GM23338 (cell line): Measurements from ENCODE around the gene MORC2. TPM values are rescaled to one million over a fixed set of nuclear protein-coding genes. Genes with fewer than 3 reads are reported as not detected.

Source experiments
- ATAC-seq: fragments of 200-7000 bp; cut with Tn5 transposase; 3 replicates; pipeline ENCODE4 v1.9.1; 2020
- DNase-seq: peaks from one replicate; pipeline ENCODE4 v3.0.0-alpha.2; 2015; ENCODE audit warnings: low spot score
- H2AFZ ChIP-seq: fragments of 200-600 bp; sonication (generic); 2 replicates; pipeline ENCODE4 v1.8.0; 2016; ENCODE audit warnings: antibody characterized with exemption, mild to moderate bottlenecking, moderate library complexity
- H3F3A ChIP-seq: fragments of 200-600 bp; sonication (generic); replicated peaks from 2 replicates; pipeline ENCODE4 v1.8.0; 2017; ENCODE audit warnings: antibody characterized with exemption, mixed run types, low read depth
- H3K27ac ChIP-seq: fragments of 200-600 bp; sonication (generic); 2 replicates; pipeline ENCODE4 v1.6.1; 2016; ENCODE audit warnings: low read depth
- H3K27me3 ChIP-seq: fragments of 200-600 bp; sonication (generic); 2 replicates; pipeline ENCODE4 v1.8.0; 2016; ENCODE audit warnings: mild to moderate bottlenecking, mixed run types, moderate library complexity; ENCODE audit not compliant: insufficient read depth
- H3K36me3 ChIP-seq: fragments of 200-600 bp; sonication (generic); 2 replicates; pipeline ENCODE4 v1.8.0; 2016; ENCODE audit warnings: mild to moderate bottlenecking; ENCODE audit not compliant: insufficient read depth
- H3K4me1 ChIP-seq: fragments of 200-600 bp; sonication (generic); 2 replicates; pipeline ENCODE4 v1.8.0; 2016; ENCODE audit warnings: mild to moderate bottlenecking, moderate library complexity; ENCODE audit not compliant: insufficient read depth
- H3K4me2 ChIP-seq: fragments of 200-600 bp; sonication (generic); 2 replicates; pipeline ENCODE4 v1.7.1; 2017; ENCODE audit warnings: mixed run types
- H3K4me3 ChIP-seq: fragments of 200-600 bp; sonication (generic); 2 replicates; pipeline ENCODE4 v1.6.1; 2016; ENCODE audit warnings: mixed run types
- H3K79me2 ChIP-seq: fragments of 200-600 bp; sonication (generic); replicated peaks from 2 replicates; pipeline ENCODE4 v1.8.0; 2017; ENCODE audit warnings: mild to moderate bottlenecking; ENCODE audit not compliant: insufficient read depth
- H3K9me2 ChIP-seq: fragments of 200-600 bp; sonication (generic); 2 replicates; pipeline ENCODE4 v1.8.0; 2017; ENCODE audit not compliant: insufficient read depth
- H4K20me1 ChIP-seq: fragments of 200-600 bp; sonication (generic); replicated peaks from 2 replicates; pipeline ENCODE4 v1.8.0; 2017; ENCODE audit warnings: mild to moderate bottlenecking; ENCODE audit not compliant: insufficient read depth
- H3K27ac Mint-ChIP-seq: 2 replicates; pipeline ENCODE4 v1.8.0; 2020; ENCODE audit warnings: inconsistent platforms, mild to moderate bottlenecking, moderate library complexity, mixed read lengths
- H3K27me3 Mint-ChIP-seq: 3 replicates; pipeline ENCODE4 v1.8.0; 2022; ENCODE audit warnings: low read depth, mild to moderate bottlenecking, moderate library complexity, mixed read lengths, inconsistent platforms; ENCODE audit not compliant: insufficient read depth, poor library complexity
- H3K36me3 Mint-ChIP-seq: 3 replicates; pipeline ENCODE4 v1.8.0; 2021; ENCODE audit warnings: low read depth, mild to moderate bottlenecking, inconsistent platforms, moderate library complexity, mixed read lengths
- H3K4me1 Mint-ChIP-seq: 3 replicates; pipeline ENCODE4 v1.8.0; 2020; ENCODE audit warnings: mild to moderate bottlenecking, inconsistent platforms, mixed read lengths
- H3K4me3 Mint-ChIP-seq: 3 replicates; pipeline ENCODE4 v1.8.0; 2021; ENCODE audit warnings: moderate library complexity, mild to moderate bottlenecking, inconsistent platforms, mixed read lengths
- H3K9me3 Mint-ChIP-seq: 3 replicates; pipeline ENCODE4 v1.8.0; 2020; ENCODE audit warnings: moderate library complexity, mild to moderate bottlenecking, inconsistent platforms, mixed read lengths
- CREB1 ChIP-seq: fragments of 250-450 bp; sonication (Bioruptor Pico); IDR thresholded peaks from 2 replicates; pipeline ENCODE4 v1.5.0; 2020; ENCODE audit warnings: low read depth, mild to moderate bottlenecking, moderate library complexity
- EZH2 ChIP-seq: fragments of 200-600 bp; sonication (generic); IDR thresholded peaks from one replicate; pipeline ENCODE4 v1.8.0; 2017; ENCODE audit warnings: antibody characterized with exemption, mild to moderate bottlenecking, low read depth; ENCODE audit not compliant: unreplicated experiment
- EZH2phosphoT487 ChIP-seq: fragments of 200-600 bp; sonication (generic); IDR thresholded peaks from one replicate; pipeline ENCODE4 v1.8.1; 2018; ENCODE audit warnings: antibody characterized with exemption; ENCODE audit not compliant: unreplicated experiment
- JUNB ChIP-seq: IDR thresholded peaks from one replicate; pipeline ENCODE4 v1.6.1; 2016; ENCODE audit warnings: antibody characterized with exemption; ENCODE audit not compliant: unreplicated experiment
- NANOG ChIP-seq: IDR thresholded peaks from 2 replicates; pipeline ENCODE4 v1.6.1; 2016; ENCODE audit warnings: antibody characterized with exemption, borderline replicate concordance
- POLR2AphosphoS5 ChIP-seq: IDR thresholded peaks from 2 replicates; pipeline ENCODE4 v1.6.1; 2016; ENCODE audit warnings: antibody characterized with exemption, low read depth
- STAT1 ChIP-seq: IDR thresholded peaks from one replicate; pipeline ENCODE4 v1.6.1; 2016; ENCODE audit warnings: antibody characterized with exemption; ENCODE audit not compliant: unreplicated experiment
- ZNF114 ChIP-seq: fragments of 250-450 bp; sonication (Bioruptor Pico); IDR thresholded peaks from 2 replicates; pipeline ENCODE4 v1.5.0; 2020; ENCODE audit warnings: mild to moderate bottlenecking, moderate library complexity
- ZNF331 ChIP-seq: fragments of 250-450 bp; sonication (Bioruptor Pico); IDR thresholded peaks from 2 replicates; pipeline ENCODE4 v1.5.0; 2020; ENCODE audit warnings: low read depth, mild to moderate bottlenecking, moderate library complexity
- polyA plus RNA-seq: library from polyadenylated mRNA; unstranded; fragments of >200 nt; fragmentation: Nextera tagmentation; extraction: Ambion mirVana; gene quantifications from 2 replicates; pipeline ENCODE4 v1.2.1, GENCODE V29; 2016
- total RNA-seq: library from RNA; depleted of rRNA; stranded (reverse); fragments of >200 nt; shearing (Covaris generic); gene quantifications from 2 replicates; pipeline ENCODE4 v1.2.3, GENCODE V29; 2014
- TF ChIP-seq, protein P1 (sequence below): IDR thresholded peaks from 2 replicates; pipeline ENCODE4 v1.6.1; 2016; ENCODE audit warnings: antibody characterized with exemption
- TF ChIP-seq, protein P2 (sequence below): fragments of 250-450 bp; sonication (Bioruptor Pico); IDR thresholded peaks from 2 replicates; pipeline ENCODE4 v1.5.0; 2020; ENCODE audit warnings: mild to moderate bottlenecking, moderate library complexity
- TF ChIP-seq, protein P3 (sequence below): IDR thresholded peaks from one replicate; pipeline ENCODE4 v1.6.1; 2018; ENCODE audit warnings: antibody characterized with exemption; ENCODE audit not compliant: unreplicated experiment
- TF ChIP-seq, protein P4 (sequence below), 2 experiments: fragments of 200-600 bp in 1 of 2; sonication (generic) in 1 of 2; conservative IDR thresholded peaks; 2 replicates each; pipeline versions ENCODE4 v1.5.1 to v1.6.1; 2016 to 2017; ENCODE audit warnings: antibody characterized with exemption in 2 of 2, low read depth in 2 of 2, mild to moderate bottlenecking in 2 of 2, moderate library complexity in 1 of 2

Gene MORC2
- total and polyA plus RNA-seq, 2 experiments from 2014 or later, result 33.1 to 63.8 TPM

DNA sequence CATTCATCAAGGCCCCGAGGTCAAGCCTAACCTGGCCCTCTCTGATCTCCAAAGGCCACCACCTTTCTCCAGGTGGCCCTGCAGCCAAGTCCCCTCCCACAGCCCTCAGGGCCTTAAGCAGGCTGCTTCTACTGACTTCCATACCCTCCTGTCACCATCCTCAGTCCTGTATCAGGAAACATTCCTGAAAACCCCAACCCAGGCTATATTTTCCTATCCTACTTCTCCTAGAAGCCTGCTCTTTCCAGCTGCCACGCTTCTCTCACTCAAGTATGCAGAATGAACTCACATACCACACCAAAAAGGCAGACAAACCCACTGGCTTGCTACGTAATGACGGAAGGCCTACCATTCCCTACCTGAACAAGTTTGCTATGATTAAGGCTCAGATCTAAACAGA lies 23.6 kb downstream of the MORC2 start:
- ATAC-seq (no peak), DNase-seq (no peak)
- Histone ChIP-seq H2AFZ (no peak overlapping the region), H3K4me3 (no peak overlapping the region), H3F3A (0 out of 2 replicates have a peak, but pooled peaks cover 4% of the 10 kb centered on the region), H4K20me1 (peaks cover 32% of the 10 kb centered on the region), H3K27ac (no peak overlapping the region), H3K9me2 (no peaks in the 10 kb centered on the region), H3K4me2 (no peak overlapping the region), H3K4me1 (no peaks in the 10 kb centered on the region), H3K36me3 (peaks cover 84% of the 10 kb centered on the region), H3K79me2 (peaks cover 36% of the 10 kb centered on the region), H3K27me3 (no peaks in the 10 kb centered on the region)
- H3K4me1 Mint-ChIP-seq, result no peaks in the 10 kb centered on the region
- H3K36me3 Mint-ChIP-seq, result peaks cover 36% of the 10 kb centered on the region
- TF ChIP-seq JUNB (no peak), ZNF114 (CRISPR knock-in tag) (no peak), NANOG (no peak), CREB1 (no peak), POLR2AphosphoS5 (no peak), EZH2phosphoT487 (no peak), STAT1 (no peak), ZNF331 (CRISPR knock-in tag) (no peak), EZH2 (no peak)
- TF ChIP-seq, protein P1, sequence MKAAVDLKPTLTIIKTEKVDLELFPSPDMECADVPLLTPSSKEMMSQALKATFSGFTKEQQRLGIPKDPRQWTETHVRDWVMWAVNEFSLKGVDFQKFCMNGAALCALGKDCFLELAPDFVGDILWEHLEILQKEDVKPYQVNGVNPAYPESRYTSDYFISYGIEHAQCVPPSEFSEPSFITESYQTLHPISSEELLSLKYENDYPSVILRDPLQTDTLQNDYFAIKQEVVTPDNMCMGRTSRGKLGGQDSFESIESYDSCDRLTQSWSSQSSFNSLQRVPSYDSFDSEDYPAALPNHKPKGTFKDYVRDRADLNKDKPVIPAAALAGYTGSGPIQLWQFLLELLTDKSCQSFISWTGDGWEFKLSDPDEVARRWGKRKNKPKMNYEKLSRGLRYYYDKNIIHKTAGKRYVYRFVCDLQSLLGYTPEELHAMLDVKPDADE, result no peak
- TF ChIP-seq, protein P2, sequence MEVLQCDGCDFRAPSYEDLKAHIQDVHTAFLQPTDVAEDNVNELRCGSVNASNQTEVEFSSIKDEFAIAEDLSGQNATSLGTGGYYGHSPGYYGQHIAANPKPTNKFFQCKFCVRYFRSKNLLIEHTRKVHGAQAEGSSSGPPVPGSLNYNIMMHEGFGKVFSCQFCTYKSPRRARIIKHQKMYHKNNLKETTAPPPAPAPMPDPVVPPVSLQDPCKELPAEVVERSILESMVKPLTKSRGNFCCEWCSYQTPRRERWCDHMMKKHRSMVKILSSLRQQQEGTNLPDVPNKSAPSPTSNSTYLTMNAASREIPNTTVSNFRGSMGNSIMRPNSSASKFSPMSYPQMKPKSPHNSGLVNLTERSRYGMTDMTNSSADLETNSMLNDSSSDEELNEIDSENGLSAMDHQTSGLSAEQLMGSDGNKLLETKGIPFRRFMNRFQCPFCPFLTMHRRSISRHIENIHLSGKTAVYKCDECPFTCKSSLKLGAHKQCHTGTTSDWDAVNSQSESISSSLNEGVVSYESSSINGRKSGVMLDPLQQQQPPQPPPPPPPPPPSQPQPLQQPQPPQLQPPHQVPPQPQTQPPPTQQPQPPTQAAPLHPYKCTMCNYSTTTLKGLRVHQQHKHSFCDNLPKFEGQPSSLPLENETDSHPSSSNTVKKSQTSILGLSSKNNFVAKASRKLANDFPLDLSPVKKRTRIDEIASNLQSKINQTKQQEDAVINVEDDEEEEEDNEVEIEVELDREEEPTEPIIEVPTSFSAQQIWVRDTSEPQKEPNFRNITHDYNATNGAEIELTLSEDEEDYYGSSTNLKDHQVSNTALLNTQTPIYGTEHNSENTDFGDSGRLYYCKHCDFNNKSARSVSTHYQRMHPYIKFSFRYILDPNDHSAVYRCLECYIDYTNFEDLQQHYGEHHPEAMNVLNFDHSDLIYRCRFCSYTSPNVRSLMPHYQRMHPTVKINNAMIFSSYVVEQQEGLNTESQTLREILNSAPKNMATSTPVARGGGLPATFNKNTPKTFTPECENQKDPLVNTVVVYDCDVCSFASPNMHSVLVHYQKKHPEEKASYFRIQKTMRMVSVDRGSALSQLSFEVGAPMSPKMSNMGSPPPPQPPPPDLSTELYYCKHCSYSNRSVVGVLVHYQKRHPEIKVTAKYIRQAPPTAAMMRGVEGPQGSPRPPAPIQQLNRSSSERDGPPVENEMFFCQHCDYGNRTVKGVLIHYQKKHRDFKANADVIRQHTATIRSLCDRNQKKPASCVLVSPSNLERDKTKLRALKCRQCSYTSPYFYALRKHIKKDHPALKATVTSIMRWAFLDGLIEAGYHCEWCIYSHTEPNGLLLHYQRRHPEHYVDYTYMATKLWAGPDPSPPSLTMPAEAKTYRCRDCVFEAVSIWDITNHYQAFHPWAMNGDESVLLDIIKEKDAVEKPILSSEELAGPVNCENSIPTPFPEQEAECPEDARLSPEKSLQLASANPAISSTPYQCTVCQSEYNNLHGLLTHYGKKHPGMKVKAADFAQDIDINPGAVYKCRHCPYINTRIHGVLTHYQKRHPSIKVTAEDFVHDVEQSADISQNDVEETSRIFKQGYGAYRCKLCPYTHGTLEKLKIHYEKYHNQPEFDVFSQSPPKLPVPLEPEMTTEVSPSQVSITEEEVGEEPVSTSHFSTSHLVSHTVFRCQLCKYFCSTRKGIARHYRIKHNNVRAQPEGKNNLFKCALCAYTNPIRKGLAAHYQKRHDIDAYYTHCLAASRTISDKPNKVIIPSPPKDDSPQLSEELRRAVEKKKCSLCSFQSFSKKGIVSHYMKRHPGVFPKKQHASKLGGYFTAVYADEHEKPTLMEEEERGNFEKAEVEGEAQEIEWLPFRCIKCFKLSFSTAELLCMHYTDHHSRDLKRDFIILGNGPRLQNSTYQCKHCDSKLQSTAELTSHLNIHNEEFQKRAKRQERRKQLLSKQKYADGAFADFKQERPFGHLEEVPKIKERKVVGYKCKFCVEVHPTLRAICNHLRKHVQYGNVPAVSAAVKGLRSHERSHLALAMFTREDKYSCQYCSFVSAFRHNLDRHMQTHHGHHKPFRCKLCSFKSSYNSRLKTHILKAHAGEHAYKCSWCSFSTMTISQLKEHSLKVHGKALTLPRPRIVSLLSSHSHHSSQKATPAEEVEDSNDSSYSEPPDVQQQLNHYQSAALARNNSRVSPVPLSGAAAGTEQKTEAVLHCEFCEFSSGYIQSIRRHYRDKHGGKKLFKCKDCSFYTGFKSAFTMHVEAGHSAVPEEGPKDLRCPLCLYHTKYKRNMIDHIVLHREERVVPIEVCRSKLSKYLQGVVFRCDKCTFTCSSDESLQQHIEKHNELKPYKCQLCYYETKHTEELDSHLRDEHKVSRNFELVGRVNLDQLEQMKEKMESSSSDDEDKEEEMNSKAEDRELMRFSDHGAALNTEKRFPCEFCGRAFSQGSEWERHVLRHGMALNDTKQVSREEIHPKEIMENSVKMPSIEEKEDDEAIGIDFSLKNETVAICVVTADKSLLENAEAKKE, result no peak
- TF ChIP-seq, protein P3, sequence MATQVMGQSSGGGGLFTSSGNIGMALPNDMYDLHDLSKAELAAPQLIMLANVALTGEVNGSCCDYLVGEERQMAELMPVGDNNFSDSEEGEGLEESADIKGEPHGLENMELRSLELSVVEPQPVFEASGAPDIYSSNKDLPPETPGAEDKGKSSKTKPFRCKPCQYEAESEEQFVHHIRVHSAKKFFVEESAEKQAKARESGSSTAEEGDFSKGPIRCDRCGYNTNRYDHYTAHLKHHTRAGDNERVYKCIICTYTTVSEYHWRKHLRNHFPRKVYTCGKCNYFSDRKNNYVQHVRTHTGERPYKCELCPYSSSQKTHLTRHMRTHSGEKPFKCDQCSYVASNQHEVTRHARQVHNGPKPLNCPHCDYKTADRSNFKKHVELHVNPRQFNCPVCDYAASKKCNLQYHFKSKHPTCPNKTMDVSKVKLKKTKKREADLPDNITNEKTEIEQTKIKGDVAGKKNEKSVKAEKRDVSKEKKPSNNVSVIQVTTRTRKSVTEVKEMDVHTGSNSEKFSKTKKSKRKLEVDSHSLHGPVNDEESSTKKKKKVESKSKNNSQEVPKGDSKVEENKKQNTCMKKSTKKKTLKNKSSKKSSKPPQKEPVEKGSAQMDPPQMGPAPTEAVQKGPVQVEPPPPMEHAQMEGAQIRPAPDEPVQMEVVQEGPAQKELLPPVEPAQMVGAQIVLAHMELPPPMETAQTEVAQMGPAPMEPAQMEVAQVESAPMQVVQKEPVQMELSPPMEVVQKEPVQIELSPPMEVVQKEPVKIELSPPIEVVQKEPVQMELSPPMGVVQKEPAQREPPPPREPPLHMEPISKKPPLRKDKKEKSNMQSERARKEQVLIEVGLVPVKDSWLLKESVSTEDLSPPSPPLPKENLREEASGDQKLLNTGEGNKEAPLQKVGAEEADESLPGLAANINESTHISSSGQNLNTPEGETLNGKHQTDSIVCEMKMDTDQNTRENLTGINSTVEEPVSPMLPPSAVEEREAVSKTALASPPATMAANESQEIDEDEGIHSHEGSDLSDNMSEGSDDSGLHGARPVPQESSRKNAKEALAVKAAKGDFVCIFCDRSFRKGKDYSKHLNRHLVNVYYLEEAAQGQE, result no peak
- TF ChIP-seq, protein P4, sequence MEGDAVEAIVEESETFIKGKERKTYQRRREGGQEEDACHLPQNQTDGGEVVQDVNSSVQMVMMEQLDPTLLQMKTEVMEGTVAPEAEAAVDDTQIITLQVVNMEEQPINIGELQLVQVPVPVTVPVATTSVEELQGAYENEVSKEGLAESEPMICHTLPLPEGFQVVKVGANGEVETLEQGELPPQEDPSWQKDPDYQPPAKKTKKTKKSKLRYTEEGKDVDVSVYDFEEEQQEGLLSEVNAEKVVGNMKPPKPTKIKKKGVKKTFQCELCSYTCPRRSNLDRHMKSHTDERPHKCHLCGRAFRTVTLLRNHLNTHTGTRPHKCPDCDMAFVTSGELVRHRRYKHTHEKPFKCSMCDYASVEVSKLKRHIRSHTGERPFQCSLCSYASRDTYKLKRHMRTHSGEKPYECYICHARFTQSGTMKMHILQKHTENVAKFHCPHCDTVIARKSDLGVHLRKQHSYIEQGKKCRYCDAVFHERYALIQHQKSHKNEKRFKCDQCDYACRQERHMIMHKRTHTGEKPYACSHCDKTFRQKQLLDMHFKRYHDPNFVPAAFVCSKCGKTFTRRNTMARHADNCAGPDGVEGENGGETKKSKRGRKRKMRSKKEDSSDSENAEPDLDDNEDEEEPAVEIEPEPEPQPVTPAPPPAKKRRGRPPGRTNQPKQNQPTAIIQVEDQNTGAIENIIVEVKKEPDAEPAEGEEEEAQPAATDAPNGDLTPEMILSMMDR (conservative IDR thresholded peaks at IDR 0.05; ENCODE audit: low read depth in 2 of 2), result no peak
- H3K27me3 Mint-ChIP-seq, result peaks cover 3% of the 10 kb centered on the region
- H3K27ac Mint-ChIP-seq, result no peak overlapping the region
- no peaks in the 10 kb centered on the region for H3K9me3 Mint-ChIP-seq
- no peak overlapping the region for H3K4me3 Mint-ChIP-seq
